NOMO-1 treated with DMSO at 0.1 percent for 48 hours (cell line): ENCODE data around the gene KCND2.
"Not testable (repeated sequence)": the region's sequence is repeated elsewhere in the genome, so short reads cannot be mapped to it uniquely, and the experiment has no call there.

ENCODE experiments used
- DNase-seq: peaks from one replicate; lab custom pipeline; 2025; ENCODE audit not compliant: unreplicated experiment; lab: John Stamatoyannopoulos, UW

Gene KCND2

GRCh38 chr7:120480472-120480871, 207.5 kb downstream of the KCND2 start:
- DNase-seq, result no peak

DNA sequence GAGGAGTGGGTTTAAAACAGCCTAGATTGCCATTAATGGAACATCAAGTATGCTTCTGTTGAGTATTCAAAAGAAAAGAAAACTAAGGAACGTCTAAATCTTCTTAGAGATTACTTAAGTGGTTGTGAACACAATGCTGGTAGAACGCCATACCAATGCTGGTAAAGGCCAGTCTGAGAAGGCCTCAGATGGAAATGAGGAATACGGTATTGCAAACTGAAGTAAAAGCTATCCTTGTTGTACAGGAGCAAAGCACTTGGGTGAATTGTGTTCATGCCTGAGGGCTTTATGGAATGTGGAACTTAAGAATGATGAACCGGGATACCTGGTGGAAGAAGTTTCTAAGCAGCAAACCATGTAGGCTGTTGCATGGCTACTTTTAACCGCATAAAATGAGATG, 208.0 kb downstream of the KCND2 start:
- DNase-seq, result no peak

GRCh38 chr7:120486164-120486563, 213.2 kb downstream of the KCND2 start:
- no peak for DNase-seq

- DNase-seq, result no peak
Measured at GRCh38 chr7:120502132-120502531, 229.2 kb downstream of the KCND2 start.

- no peak for DNase-seq
Measured at GRCh38 chr7:120502825-120503224, 229.8 kb downstream of the KCND2 start.

- DNase-seq, result no peak
Measured at GRCh38 chr7:120504386-120504785, 231.4 kb downstream of the KCND2 start.

GRCh38 chr7:120505770-120506169, 232.8 kb downstream of the KCND2 start:
- DNase-seq, result no peak

GRCh38 chr7:120512701-120513100, 239.7 kb downstream of the KCND2 start:
- DNase-seq, result no peak

GRCh38 chr7:120519224-120519623, 246.2 kb downstream of the KCND2 start:
- DNase-seq, result no peak

- DNase-seq, result no peak
Measured at GRCh38 chr7:120521761-120522737, 249.1 kb downstream of the KCND2 start.

- DNase-seq, result no peak
Measured at GRCh38 chr7:120523985-120524384, 251.0 kb downstream of the KCND2 start.

DNA sequence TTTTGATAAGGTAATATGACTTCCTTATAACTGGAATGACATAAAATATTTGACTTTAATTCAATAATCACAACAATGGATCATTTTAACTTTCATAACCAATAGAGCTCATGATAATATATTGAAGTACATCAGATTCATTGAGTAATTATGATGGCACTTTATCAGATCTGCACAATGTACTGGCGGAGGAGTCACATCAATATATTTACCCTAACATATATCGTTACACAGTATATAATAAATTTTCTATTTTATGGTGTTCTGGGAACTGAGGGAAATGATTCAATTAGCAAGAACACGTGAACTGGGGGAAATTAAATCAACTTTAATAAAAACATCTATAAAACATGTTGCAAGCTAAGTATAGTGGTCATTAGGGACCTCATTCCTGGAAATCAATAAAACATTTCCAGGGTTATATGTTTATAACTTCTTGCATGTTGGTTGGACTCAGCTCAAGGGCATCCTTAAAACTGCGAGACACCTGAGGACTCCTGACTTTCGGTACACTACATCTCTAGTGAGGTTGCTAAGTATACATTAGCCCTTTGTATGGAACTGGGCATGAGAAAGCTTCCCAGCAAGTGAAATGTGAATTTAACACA, 254.0 kb downstream of the KCND2 start:
- no peak for DNase-seq

DNA sequence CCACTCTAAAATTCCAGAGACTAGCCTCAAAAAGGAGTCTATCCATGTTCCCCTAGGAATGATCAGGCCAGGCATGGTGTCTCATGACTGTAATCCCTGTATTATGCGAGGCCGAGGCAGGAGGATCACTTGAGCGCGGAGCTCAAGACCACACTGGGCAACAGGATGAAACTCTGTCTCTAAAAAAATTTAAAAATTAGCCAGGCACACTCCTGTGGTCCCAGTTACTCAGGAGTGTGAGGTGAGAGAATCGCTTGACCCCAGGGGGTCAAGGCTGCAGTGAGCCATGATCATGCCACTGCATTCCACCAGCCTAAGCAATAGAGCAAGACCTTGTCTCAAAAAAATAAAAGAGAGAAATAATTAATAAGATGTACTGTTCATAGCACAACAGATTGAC, 256.8 kb downstream of the KCND2 start:
- no peak for DNase-seq

- no peak for DNase-seq
Measured at GRCh38 chr7:120538335-120538734, 265.4 kb downstream of the KCND2 start.

DNA sequence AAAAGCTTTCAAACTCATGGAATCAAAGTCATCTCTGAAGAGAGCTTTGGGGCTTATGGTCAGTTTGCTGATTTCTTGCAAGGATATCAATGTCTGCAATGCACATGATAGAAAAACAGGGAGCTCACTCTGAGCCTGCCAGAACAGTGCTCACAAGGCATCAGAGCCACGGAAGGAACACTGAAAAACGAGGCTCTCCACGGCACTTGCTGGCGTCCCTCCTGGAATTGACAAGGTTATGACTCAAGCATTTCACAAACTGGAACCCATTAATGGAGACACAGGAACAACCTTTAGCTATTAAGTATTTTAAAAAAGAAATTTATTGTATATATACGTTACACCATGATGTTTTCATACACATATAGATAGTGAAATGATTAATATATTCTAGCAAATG, 266.3 kb downstream of the KCND2 start:
- DNase-seq, result no peak

DNA sequence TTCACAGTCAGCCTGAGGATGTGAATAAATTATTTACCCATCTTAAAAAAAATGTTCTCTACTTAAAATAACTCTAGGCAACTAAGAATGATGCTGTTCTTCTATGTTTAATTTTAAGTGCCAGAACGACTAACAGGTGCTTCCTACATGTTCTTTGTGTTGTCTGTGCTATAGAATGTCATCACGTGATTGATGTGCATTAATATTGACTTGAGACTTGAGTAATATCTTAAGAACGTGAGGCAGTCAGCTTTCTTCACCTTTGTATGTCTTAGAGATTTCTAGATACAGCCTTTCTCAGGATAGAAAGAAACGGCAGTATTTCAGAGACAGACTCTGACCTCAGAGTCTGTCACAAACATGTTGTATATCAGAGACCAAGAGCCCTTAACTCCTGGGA, 274.6 kb downstream of the KCND2 start:
- DNase-seq, result no peak

DNA sequence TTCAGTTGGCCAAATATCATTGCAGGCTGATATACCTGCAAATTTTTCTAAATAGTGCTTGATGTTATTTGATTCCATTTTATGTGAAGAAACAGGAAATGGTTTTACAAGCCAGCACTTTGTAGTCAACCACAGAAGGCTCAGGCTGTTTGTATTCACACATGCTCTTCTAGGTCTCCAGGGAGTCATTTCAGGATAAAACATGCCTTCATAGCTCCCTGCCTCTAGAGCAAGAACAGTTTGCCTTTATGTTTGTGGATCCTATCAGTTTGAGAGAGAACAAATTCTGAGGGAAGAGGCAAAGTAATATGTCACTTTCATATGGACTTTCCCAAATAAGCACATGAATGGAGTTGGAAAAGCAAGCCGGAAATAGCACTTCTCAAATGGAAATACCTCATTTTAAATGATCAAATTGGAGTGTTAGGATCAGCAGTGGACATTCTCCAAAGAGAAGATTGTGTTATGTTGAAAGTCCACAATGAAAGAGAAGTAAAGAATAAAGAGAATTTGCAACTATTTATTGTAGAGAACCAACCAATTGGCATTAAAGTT, 277.6 kb downstream of the KCND2 start:
- no peak for DNase-seq

- no peak for DNase-seq
Measured at GRCh38 chr7:120553491-120553890, 280.5 kb downstream of the KCND2 start.

DNA sequence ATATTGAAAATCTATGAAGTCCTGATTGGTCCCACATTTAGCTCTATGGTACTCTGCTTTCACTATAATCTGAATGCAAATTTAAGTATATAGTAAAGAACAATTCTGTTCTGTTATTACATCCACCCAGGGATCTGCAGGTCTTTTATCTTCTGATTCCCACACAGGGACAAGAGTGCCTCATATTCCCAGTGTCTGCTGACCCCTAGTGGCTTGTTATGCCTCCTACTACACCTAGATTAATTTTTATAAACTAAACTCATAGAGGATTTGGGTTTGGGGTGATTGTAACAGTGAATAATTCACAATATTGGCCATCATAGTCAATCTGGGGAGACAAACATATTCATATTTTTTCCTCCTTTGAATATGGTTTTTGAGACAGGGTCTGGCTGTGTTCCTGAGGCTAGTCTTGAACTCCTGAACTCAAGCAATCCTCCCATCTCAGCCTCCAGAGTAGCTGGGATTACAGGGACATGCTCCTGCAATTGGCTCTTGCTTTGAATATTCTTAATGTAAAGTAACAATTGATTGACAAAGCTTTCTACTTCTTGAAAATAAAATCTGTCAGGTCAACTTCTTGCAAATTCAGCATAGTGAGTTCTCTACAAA, 282.1 kb downstream of the KCND2 start:
- no peak for DNase-seq

GRCh38 chr7:120564145-120564544, 291.2 kb downstream of the KCND2 start:
- no peak for DNase-seq

- DNase-seq, result no peak
Measured at GRCh38 chr7:120567204-120567603, 294.2 kb downstream of the KCND2 start.

GRCh38 chr7:120578657-120579056, 305.7 kb downstream of the KCND2 start:
- DNase-seq, result not testable (repeated sequence)
